Measurements from ENCODE around the gene KCNJ14. TPM values are rescaled to one million over a fixed set of nuclear protein-coding genes. Genes with fewer than 3 reads are reported as not detected.
A peak's percentile ranks its signal among the peaks of the same experiment; 100 is the strongest.

Gene KCNJ14
- total RNA-seq (1 to 10 TPM in 5 of 7 donors, under 1 TPM in 2; 0.48 to 2.2 (median 1.4) TPM), polyA plus RNA-seq (under 1 TPM; 0.56 to 0.63 TPM)
- long read RNA-seq, donor 1, partial matches to known transcripts: 1 of 2 reads
- long read RNA-seq, donor 1, other reads (novel, unspliced or antisense): 0 of 2 reads
- long read RNA-seq, donor 2: 0 reads
- long read RNA-seq, donor 3, partial matches to known transcripts: 0 of 1 reads
- long read RNA-seq, donor 3, other reads (novel, unspliced or antisense): 1 of 1 reads

DNA sequence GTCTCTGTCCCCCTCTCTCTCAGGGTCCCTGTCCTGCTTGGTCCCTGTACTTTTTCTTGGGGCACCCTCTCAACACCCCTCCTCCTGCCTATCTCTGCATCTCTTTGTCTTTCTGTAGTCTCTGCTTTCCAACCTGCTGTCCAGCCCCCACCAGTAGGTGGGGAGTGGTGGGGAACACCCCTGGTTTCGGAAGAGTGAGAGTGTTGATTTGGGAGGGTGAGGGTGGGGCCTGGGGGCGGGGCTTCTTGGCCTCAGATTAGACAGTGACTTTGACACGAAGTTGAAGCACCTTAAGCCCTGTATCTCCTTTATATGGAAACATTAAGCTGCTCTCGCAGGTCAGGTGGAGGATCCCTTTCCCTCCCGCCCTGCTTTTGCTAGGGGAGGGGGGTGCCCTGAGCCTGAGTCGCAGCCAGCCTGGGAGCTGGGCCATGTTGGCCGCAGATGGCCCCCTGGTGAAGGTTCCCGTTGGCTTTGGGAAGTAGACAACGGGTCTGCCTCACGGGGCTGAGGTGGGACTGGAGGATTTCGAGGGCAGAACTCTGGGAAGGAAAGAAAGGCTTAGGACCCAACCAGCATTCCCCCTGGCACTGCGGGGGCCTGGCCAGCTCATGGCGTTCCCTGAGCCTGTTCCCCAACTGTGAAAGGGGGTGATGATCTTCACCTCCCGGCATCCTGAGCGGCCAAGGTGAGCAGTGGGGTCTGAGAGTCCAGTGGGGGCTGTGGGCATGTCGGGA is at the start of gene KCNJ14:
TSS of gene KCNJ14 (plus strand) at position 404 of the 737 bp plus-strand sequence. CDS start 6,151 bp downstream, outside the sequence.
- no peak within 1 kb of the TSS for H3K4me3 ChIP-seq
- no peaks in the 10 kb centered on the region for H3K9me3 ChIP-seq
- H3K27me3 ChIP-seq: no peaks in the 10 kb centered on the region
- no peak for TF ChIP-seq EP300 (IDR thresholded peaks at IDR 0.05)
- TF ChIP-seq, protein P1, sequence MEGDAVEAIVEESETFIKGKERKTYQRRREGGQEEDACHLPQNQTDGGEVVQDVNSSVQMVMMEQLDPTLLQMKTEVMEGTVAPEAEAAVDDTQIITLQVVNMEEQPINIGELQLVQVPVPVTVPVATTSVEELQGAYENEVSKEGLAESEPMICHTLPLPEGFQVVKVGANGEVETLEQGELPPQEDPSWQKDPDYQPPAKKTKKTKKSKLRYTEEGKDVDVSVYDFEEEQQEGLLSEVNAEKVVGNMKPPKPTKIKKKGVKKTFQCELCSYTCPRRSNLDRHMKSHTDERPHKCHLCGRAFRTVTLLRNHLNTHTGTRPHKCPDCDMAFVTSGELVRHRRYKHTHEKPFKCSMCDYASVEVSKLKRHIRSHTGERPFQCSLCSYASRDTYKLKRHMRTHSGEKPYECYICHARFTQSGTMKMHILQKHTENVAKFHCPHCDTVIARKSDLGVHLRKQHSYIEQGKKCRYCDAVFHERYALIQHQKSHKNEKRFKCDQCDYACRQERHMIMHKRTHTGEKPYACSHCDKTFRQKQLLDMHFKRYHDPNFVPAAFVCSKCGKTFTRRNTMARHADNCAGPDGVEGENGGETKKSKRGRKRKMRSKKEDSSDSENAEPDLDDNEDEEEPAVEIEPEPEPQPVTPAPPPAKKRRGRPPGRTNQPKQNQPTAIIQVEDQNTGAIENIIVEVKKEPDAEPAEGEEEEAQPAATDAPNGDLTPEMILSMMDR (IDR thresholded peaks at IDR 0.05): no peak
- TF ChIP-seq POLR2A (IDR thresholded peaks at IDR 0.05): no peak
- intact Hi-C loops (cut with DNase I): no loop called here
- H3K36me3 ChIP-seq: no peaks in the 10 kb centered on the region
- no peak within 1 kb of the TSS for H3K27ac ChIP-seq
- peak in 1 of 5 donors; percentile 9 for DNase-seq
- H3K4me1 ChIP-seq (ENCODE audit: insufficient read depth): no peaks in the 10 kb centered on the region
- 70 to 74% (median 72%) methylated on average over 15 to 16 of the region's 16 CpGs for whole genome bisulfite sequencing, 3 donors

DNA sequence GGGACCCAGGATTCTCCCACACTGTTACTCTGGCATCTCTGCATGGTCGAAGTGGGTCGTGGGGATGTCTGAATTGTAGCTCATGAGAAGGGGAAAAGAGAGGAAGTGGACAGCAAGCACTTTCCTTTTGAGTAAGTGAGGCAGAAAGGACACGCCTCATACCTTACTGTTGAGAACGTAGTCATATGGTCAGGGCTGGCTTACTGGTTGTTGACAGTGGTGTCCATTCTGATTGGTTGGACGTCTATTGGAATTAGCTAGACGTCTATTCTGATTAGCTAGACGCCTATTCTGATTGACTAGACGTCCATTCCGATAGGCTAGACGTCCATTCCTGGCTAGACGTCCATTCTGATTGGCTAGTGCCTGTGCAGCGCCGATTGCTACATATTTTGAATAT is 49.5 kb upstream of the KCNJ14 start:
- no peak for DNase-seq
- Histone ChIP-seq H3K9me3 (peaks cover 0 to 4% of the 10 kb centered on the region in 2 donors), H3K4me1 (ENCODE audit: insufficient read depth) (no peaks in the 10 kb centered on the region), H3K4me3 (no peak overlapping the region), H3K27ac (no peak overlapping the region), H3K27me3 (no peaks in the 10 kb centered on the region), H3K36me3 (no peaks in the 10 kb centered on the region)
- 82 to 87% (median 85%) methylated on average over 13 of the region's 13 CpGs for WGBS, 3 donors
- TF ChIP-seq EP300 (IDR thresholded peaks at IDR 0.05) (no peak), POLR2A (IDR thresholded peaks at IDR 0.05) (no peak)
- TF ChIP-seq, protein P1 (IDR thresholded peaks at IDR 0.05): no peak
- intact Hi-C loops (cut with DNase I): no loop called here

DNA sequence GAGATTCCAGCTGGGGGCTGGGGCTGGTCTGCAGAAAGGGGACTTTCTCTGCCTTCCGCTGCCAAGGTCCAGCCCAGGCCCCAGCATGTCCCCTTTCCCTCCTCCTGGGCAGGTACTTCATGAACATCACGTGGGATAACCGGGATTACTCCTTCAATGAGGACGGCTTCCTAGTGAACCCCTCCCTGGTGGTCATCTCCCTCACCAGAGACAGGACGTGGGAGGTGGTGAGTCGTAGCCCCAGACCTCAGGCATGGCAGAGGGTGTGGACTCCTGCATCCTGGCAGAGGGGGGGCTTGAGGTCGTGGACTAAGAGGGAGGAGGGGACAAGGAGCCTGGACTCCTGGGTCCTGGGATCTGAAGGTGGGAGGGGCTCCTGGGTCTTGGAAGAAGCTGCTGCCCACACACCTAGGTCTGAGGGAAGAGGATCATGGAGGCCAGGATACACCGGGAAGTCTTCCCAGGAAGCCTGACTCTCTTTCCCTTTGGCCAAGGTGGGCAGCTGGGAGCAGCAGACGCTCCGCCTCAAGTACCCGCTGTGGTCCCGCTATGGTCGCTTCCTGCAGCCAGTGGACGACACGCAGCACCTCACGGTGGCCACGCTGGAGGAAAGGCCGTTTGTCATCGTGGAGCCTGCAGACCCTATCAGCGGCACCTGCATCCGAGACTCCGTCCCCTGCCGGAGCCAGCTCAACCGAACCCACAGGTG is 41.3 kb upstream of the KCNJ14 start:
- TF ChIP-seq EP300 (IDR thresholded peaks at IDR 0.05) (no peak), POLR2A (IDR thresholded peaks at IDR 0.05) (no peak)
- TF ChIP-seq, protein P1 (IDR thresholded peaks at IDR 0.05): no peak

DNA sequence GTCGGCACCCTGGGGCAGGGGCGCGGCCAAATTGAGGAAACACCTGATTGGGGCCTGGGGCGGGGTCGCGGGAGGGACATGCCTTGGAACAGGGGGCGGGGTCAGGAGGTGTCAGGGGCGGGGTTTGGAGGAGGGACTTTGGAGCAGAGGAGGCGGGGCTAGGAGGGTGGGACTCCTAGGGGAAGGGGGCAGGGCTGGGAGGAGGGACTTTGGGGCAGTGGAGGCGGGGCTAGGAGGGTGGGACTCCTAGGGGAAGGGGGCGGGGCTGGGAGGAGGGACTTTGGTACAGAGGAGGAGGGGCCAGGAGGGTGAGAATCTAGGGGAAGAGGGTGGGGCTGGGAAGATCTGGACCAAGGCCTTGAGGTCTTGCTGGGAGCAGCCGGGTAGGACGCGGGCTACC is 40.0 kb upstream of the KCNJ14 start:
- Histone ChIP-seq H3K27ac (no peak overlapping the region), H3K9me3 (no peaks in the 10 kb centered on the region), H3K27me3 (no peaks in the 10 kb centered on the region), H3K4me3 (no peak overlapping the region), H3K4me1 (ENCODE audit: insufficient read depth) (no peaks in the 10 kb centered on the region), H3K36me3 (no peaks in the 10 kb centered on the region)
- whole genome bisulfite sequencing, 3 donors: 36 to 40% (median 36%) methylated on average over 14 of the region's 14 CpGs
- DNase-seq: peak in 3 of 5 donors; percentile 28 to 51 (median 38)
- no peak for TF ChIP-seq POLR2A (IDR thresholded peaks at IDR 0.05)
- TF ChIP-seq EP300 (IDR thresholded peaks at IDR 0.05): no peak
- TF ChIP-seq, protein P1 (IDR thresholded peaks at IDR 0.05): no peak
- intact Hi-C loops (cut with DNase I): no loop called here

More for the DNA sequence above, 41.3 kb upstream of the KCNJ14 start:
- intact Hi-C loops (cut with DNase I): no loop called here
- no peaks in the 10 kb centered on the region for H3K9me3 ChIP-seq
- no peaks in the 10 kb centered on the region for H3K36me3 ChIP-seq
- H3K4me1 ChIP-seq (ENCODE audit: insufficient read depth): no peaks in the 10 kb centered on the region
- WGBS, 3 donors: 65 to 68% (median 65%) methylated on average over 24 of the region's 24 CpGs
- no peak overlapping the region for H3K27ac ChIP-seq
- no peak for DNase-seq
- H3K4me3 ChIP-seq: no peak overlapping the region
- H3K27me3 ChIP-seq: no peaks in the 10 kb centered on the region
